SK-N-SH treated with all-trans-retinoic acid at 6 μM for 48 hours (cell line): ENCODE data around the gene PLCB2.

Source experiments
- ATAC-seq: fragments of 200-7000 bp; cut with Tn5 transposase; 3 replicates; pipeline ENCODE4 v1.9.1; 2020; ENCODE audit warnings: mild to moderate bottlenecking, moderate library complexity
- ARNTL ChIP-seq: fragments of 450-650 bp; formaldehyde crosslinking; IDR thresholded peaks from 2 replicates; pipeline ENCODE4 v1.5.0; 2020; ENCODE audit warnings: low read depth, mild to moderate bottlenecking, moderate library complexity, borderline replicate concordance
- CSDC2 ChIP-seq: fragments of 250-450 bp; sonication (Bioruptor Pico); IDR thresholded peaks from 2 replicates; pipeline ENCODE4 v1.5.0; 2020; ENCODE audit warnings: mild to moderate bottlenecking, moderate library complexity
- CSRNP3 ChIP-seq: fragments of 250-450 bp; sonication (Bioruptor Pico); IDR thresholded peaks from 2 replicates; pipeline ENCODE4 v1.5.1; 2021; ENCODE audit warnings: mild to moderate bottlenecking, moderate library complexity
- ESRRG ChIP-seq: fragments of 250-450 bp; sonication (Bioruptor Pico); IDR thresholded peaks from 2 replicates; pipeline ENCODE4 v1.6.1; 2021; ENCODE audit warnings: mild to moderate bottlenecking
- GLIS3 ChIP-seq: fragments of 250-450 bp; sonication (Bioruptor Pico); IDR thresholded peaks from 2 replicates; pipeline ENCODE4 v1.5.0; 2020; ENCODE audit warnings: mild to moderate bottlenecking, moderate library complexity
- ISL1 ChIP-seq: fragments of 250-450 bp; sonication (Bioruptor Pico); IDR thresholded peaks from 2 replicates; pipeline ENCODE4 v2.1.2; 2022; ENCODE audit warnings: mild to moderate bottlenecking, moderate library complexity
- OSR1 ChIP-seq: fragments of 250-450 bp; sonication (Bioruptor Pico); IDR thresholded peaks from 2 replicates; pipeline ENCODE4 v1.8.0; 2022; ENCODE audit warnings: moderate library complexity, mild to moderate bottlenecking, inconsistent platforms
- PATZ1 ChIP-seq: fragments of 250-450 bp; sonication (Bioruptor Pico); IDR thresholded peaks from 2 replicates; pipeline ENCODE4 v1.8.0; 2020; ENCODE audit warnings: mild to moderate bottlenecking, moderate library complexity, borderline replicate concordance
- PPARA ChIP-seq: fragments of 250-450 bp; sonication (Bioruptor Pico); IDR thresholded peaks from 2 replicates; pipeline ENCODE4 v1.5.0; 2020; ENCODE audit warnings: mild to moderate bottlenecking, borderline replicate concordance
- TCF4 ChIP-seq: fragments of 250-450 bp; sonication (Bioruptor Pico); IDR thresholded peaks from 2 replicates; pipeline ENCODE4 v1.8.0; 2021; ENCODE audit warnings: mild to moderate bottlenecking, moderate library complexity, borderline replicate concordance
- TOX ChIP-seq: fragments of 250-450 bp; sonication (Bioruptor Pico); IDR thresholded peaks from 2 replicates; pipeline ENCODE4 v1.8.0; 2021; ENCODE audit warnings: mild to moderate bottlenecking, moderate library complexity, borderline replicate concordance
- ZC3H10 ChIP-seq: fragments of 250-450 bp; sonication (Bioruptor Pico); IDR thresholded peaks from 2 replicates; pipeline ENCODE4 v1.5.1; 2021; ENCODE audit warnings: mild to moderate bottlenecking, moderate library complexity
- ZFP3 ChIP-seq: fragments of 250-450 bp; sonication (Bioruptor Pico); IDR thresholded peaks from 2 replicates; pipeline ENCODE4 v1.5.0; 2020; ENCODE audit warnings: mild to moderate bottlenecking, moderate library complexity
- ZFP30 ChIP-seq: fragments of 450-650 bp; formaldehyde crosslinking; IDR thresholded peaks from 2 replicates; pipeline ENCODE4 v1.5.0; 2022; ENCODE audit warnings: mild to moderate bottlenecking, moderate library complexity
- ZNF565 ChIP-seq: fragments of 450-650 bp; formaldehyde crosslinking; conservative IDR thresholded peaks from 2 replicates; pipeline ENCODE4 v1.5.0; 2020; ENCODE audit warnings: low read depth, mild to moderate bottlenecking, moderate library complexity
- ZNF70 ChIP-seq: fragments of 450-650 bp; formaldehyde crosslinking; IDR thresholded peaks from 2 replicates; pipeline ENCODE4 v1.5.0; 2020; ENCODE audit warnings: mild to moderate bottlenecking, moderate library complexity
- ZNF8 ChIP-seq: fragments of 450-650 bp; formaldehyde crosslinking; IDR thresholded peaks from 2 replicates; pipeline ENCODE4 v1.5.0; 2020; ENCODE audit warnings: mild to moderate bottlenecking, moderate library complexity
- TF ChIP-seq, protein P1 (sequence below): fragments of 250-450 bp; sonication (Bioruptor Pico); IDR thresholded peaks from 2 replicates; pipeline ENCODE4 v1.5.1; 2020; ENCODE audit warnings: low read depth, mild to moderate bottlenecking, moderate library complexity
- TF ChIP-seq, protein P2 (sequence below): fragments of 250-450 bp; sonication (Bioruptor Pico); IDR thresholded peaks from 2 replicates; pipeline ENCODE4 v1.5.0; 2020; ENCODE audit warnings: mild to moderate bottlenecking, moderate library complexity
- TF ChIP-seq, protein P3 (sequence below): fragments of 250-450 bp; sonication (Bioruptor Pico); IDR thresholded peaks from 2 replicates; pipeline ENCODE4 v1.8.0; 2021; ENCODE audit warnings: low read depth, mild to moderate bottlenecking, moderate library complexity, borderline replicate concordance

Gene PLCB2

DNA sequence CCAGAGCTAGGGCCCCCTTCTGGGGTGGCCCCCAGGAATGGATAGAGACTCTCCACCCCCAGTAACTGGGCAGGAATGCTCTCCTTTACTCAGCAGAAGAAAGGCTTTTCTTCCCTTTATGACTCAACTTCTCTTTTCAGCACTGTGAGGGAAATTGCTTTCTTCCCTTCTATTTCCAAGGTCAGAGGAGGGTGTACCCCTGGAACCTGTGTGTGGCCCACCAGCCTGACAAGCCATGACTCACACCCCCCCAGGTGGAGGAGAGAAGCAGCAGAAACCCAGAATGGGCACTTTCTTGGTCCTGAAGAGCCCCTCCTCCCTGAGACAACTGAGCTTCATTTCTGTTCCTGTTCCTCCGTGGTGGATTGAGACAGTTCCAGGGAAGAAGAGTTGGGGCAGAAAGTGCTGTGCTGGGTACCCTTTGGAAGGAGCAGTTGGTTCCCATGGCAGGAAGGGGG lies 22.2 kb downstream of the PLCB2 start (continued):
- TF ChIP-seq ESRRG (CRISPR knock-in tag) (no peak), ZNF70 (CRISPR knock-in tag) (no peak), PPARA (CRISPR knock-in tag) (no peak), ARNTL (no peak)
- TF ChIP-seq, all 23 proteins: peak for 0

- peak; percentile 43 for ATAC-seq
- TF ChIP-seq ARNTL = no peak
- TF ChIP-seq GLIS3 (CRISPR knock-in tag) = no peak
Observed at GRCh38 chr15:40285151-40285550, 22.6 kb downstream of the PLCB2 start.

- ATAC-seq = no peak
- TF ChIP-seq ARNTL = no peak
- no peak for TF ChIP-seq TCF4 (CRISPR knock-in tag)
- TF ChIP-seq CSRNP3 (CRISPR knock-in tag) = no peak
- no peak for TF ChIP-seq ZFP30 (CRISPR knock-in tag)
- no peak for TF ChIP-seq OSR1
- TF ChIP-seq, protein P1, sequence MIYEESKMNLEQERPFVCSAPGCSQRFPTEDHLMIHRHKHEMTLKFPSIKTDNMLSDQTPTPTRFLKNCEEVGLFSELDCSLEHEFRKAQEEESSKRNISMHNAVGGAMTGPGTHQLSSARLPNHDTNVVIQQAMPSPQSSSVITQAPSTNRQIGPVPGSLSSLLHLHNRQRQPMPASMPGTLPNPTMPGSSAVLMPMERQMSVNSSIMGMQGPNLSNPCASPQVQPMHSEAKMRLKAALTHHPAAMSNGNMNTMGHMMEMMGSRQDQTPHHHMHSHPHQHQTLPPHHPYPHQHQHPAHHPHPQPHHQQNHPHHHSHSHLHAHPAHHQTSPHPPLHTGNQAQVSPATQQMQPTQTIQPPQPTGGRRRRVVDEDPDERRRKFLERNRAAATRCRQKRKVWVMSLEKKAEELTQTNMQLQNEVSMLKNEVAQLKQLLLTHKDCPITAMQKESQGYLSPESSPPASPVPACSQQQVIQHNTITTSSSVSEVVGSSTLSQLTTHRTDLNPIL = no peak
- TF ChIP-seq CSDC2 = no peak
- no peak for TF ChIP-seq ESRRG (CRISPR knock-in tag)
- no peak for TF ChIP-seq ZNF565
- no peak for TF ChIP-seq ISL1 (CRISPR knock-in tag)
- no peak for TF ChIP-seq ZNF8
- TF ChIP-seq PATZ1 (CRISPR knock-in tag) = no peak
Observed at GRCh38 chr15:40283615-40284300, 24.0 kb downstream of the PLCB2 start.

DNA sequence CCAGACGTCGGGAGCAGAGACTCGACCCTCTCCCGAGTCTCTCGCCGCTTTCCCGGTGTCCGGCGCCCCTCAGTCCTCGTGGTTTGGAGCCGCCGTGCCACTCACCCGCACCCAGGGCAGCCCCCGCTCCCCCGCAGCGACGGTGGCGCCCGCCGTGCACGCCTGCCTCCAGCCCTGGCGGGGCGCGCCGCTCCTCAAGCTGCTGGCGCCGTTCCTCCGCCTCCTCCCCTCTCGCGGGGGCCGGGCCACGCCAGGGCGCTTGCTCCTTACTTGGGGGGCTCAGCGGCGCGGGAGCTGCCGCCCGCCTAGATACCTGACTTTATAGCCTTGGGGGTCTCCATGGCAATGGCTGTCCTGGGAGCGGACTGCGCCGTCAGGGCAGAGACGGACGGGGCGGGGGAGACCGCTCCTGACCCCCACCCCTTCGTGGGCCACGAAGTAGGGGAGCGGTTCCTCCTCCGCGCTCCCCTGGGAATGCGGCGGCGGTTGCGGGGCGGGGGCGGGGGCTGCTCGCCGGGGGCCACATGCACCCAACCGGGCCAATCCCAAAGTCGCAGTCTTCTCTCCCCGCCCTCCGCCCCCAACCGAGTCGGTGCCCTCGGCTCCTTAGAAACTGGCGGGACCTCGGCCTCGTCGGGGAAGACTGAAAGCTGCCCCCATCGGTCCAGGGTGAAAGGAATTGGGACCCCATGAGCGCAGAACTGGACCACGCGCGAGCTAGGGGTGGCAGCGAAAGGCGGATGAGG lies 24.7 kb downstream of the PLCB2 start, which contains the start of gene ANKRD63:
Gene ANKRD63 (minus strand): TSS at position 196 of the 746 bp plus-strand sequence. CDS start 478 bp downstream, outside the sequence.
- ATAC-seq = peak; percentile 12

More for the DNA sequence above, 24.7 kb downstream of the PLCB2 start, which contains the start of gene ANKRD63:
- TF ChIP-seq GLIS3 (CRISPR knock-in tag) (no peak), TOX (CRISPR knock-in tag) (no peak), ZFP30 (CRISPR knock-in tag) (no peak), PATZ1 (CRISPR knock-in tag) (no peak), PPARA (CRISPR knock-in tag) (no peak), ESRRG (CRISPR knock-in tag) (no peak), ZFP3 (CRISPR knock-in tag) (no peak), ARNTL (no peak), CSDC2 (no peak), ZC3H10 (CRISPR knock-in tag) (no peak), TCF4 (CRISPR knock-in tag) (no peak), CSRNP3 (CRISPR knock-in tag) (no peak)
- TF ChIP-seq, protein P2, sequence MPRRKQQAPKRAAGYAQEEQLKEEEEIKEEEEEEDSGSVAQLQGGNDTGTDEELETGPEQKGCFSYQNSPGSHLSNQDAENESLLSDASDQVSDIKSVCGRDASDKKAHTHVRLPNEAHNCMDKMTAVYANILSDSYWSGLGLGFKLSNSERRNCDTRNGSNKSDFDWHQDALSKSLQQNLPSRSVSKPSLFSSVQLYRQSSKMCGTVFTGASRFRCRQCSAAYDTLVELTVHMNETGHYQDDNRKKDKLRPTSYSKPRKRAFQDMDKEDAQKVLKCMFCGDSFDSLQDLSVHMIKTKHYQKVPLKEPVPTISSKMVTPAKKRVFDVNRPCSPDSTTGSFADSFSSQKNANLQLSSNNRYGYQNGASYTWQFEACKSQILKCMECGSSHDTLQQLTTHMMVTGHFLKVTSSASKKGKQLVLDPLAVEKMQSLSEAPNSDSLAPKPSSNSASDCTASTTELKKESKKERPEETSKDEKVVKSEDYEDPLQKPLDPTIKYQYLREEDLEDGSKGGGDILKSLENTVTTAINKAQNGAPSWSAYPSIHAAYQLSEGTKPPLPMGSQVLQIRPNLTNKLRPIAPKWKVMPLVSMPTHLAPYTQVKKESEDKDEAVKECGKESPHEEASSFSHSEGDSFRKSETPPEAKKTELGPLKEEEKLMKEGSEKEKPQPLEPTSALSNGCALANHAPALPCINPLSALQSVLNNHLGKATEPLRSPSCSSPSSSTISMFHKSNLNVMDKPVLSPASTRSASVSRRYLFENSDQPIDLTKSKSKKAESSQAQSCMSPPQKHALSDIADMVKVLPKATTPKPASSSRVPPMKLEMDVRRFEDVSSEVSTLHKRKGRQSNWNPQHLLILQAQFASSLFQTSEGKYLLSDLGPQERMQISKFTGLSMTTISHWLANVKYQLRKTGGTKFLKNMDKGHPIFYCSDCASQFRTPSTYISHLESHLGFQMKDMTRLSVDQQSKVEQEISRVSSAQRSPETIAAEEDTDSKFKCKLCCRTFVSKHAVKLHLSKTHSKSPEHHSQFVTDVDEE (CRISPR knock-in tag) = no peak
- TF ChIP-seq, protein P3, sequence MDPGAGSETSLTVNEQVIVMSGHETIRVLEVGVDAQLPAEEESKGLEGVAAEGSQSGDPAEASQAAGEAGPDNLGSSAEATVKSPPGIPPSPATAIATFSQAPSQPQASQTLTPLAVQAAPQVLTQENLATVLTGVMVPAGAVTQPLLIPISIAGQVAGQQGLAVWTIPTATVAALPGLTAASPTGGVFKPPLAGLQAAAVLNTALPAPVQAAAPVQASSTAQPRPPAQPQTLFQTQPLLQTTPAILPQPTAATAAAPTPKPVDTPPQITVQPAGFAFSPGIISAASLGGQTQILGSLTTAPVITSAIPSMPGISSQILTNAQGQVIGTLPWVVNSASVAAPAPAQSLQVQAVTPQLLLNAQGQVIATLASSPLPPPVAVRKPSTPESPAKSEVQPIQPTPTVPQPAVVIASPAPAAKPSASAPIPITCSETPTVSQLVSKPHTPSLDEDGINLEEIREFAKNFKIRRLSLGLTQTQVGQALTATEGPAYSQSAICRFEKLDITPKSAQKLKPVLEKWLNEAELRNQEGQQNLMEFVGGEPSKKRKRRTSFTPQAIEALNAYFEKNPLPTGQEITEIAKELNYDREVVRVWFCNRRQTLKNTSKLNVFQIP = no peak
- TF ChIP-seq, protein P1 = no peak
